ENCODE data around the gene MYL3.
"Not testable (repeated sequence)": the region's sequence is repeated elsewhere in the genome, so short reads cannot be mapped to it uniquely, and the experiment has no call there.

MYL3 gene

GRCh38 chr3:46863261-46863782, at the start of gene MYL3:
TSS of gene MYL3 (minus strand) at chr3:46863444. CDS start at chr3:46863390, 54 bp downstream.
- no peak for DNase-seq (ENCODE audit: extremely low read depth in 1 of 2, low read depth in 1 of 2)

- no peak for DNase-seq (ENCODE audit: extremely low read depth in 1 of 2, low read depth in 1 of 2)
These were observed 49.7 kb upstream of the MYL3 start for GRCh38 chr3:46912986-46913385.

GRCh38 chr3:46910914-46911313, 47.7 kb upstream of the MYL3 start:
- DNase-seq (ENCODE audit: extremely low read depth in 1 of 2, low read depth in 1 of 2) = not testable (repeated sequence)

GRCh38 chr3:46910166-46910760, 47.0 kb upstream of the MYL3 start:
- DNase-seq (ENCODE audit: extremely low read depth in 1 of 2, low read depth in 1 of 2) = no peak

GRCh38 chr3:46909535-46910161, 46.4 kb upstream of the MYL3 start:
- peak; percentile 64 to 77 for DNase-seq (ENCODE audit: extremely low read depth in 1 of 2, low read depth in 1 of 2)

- DNase-seq (ENCODE audit: extremely low read depth in 1 of 2, low read depth in 1 of 2) = no peak
These were observed 45.8 kb upstream of the MYL3 start for GRCh38 chr3:46908986-46909534.

DNA sequence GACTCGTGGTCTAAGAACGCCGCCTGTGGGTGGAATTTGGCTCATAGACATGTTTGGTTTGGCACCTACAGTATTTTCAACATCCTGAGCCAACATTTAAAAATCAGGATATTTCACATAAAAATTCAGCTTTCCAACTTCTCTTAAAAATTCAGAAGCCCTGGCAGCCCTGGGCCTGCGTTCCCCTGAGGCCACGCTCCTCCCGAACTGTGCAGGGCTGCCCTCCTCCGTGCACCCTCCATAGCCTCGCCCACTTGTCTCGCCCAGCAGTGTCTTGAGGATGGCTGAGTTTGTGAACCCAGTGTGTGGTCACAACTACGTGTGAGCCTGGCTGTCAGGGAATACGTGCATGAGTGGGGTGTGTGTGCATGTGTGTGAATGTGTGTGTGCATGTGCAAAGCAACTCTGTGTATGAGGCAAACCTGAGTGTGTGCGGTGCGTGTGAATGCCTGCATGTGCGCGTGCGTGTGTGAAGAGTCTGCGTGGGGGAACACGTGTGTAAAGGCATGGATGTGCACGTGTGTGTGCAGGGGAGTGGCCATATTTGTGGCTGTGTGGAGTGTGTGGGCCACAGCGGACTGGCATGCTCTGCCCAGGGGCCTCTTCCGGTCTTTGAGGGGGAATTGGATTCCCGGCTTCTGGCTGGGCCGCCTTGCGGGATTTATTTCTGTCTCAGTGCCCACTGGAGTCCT, 45.2 kb upstream of the MYL3 start:
- no peak for DNase-seq (ENCODE audit: extremely low read depth in 1 of 2, low read depth in 1 of 2)

DNA sequence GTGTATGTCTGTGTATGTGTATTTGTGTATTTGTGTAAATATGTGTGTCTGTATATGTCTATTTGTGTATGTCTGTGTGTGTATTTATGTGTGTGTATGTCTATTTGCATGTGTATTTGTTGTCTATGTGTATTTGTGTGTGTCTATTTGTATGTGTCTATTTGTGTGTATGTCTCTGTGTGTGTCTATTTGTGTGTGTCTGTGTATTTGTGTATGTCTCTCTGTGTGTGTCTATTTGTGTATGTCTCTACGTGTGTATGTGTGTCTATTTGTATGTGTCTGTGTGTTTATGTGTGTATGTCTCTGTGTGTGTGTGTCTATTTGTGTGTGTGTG, 44.7 kb upstream of the MYL3 start:
- DNase-seq (ENCODE audit: extremely low read depth in 1 of 2, low read depth in 1 of 2) = no peak

DNA sequence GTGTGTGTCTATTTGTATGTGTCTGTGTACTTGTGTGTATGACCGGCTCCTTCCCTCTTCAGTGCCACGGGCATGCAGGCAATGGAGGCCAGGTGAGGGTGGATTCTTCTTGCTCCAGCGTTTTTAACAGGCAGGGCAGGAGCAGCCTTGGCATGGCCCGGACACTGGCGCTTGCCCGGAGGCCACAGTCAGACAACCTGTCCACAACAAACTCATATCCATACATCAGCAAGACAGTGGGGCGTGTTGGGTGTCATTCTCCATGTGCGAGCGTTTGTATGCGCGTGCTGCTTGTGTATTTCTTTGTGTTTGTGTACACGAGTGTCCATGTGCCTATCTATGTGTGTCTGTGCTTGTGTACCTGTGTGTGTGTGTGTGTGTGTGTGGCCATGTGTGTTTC, 44.0 kb upstream of the MYL3 start:
- no peak for DNase-seq (ENCODE audit: extremely low read depth in 1 of 2, low read depth in 1 of 2)

GRCh38 chr3:46906471-46907058, 43.3 kb upstream of the MYL3 start:
- no peak for DNase-seq (ENCODE audit: extremely low read depth in 1 of 2, low read depth in 1 of 2)

- DNase-seq (ENCODE audit: extremely low read depth in 1 of 2, low read depth in 1 of 2) = no peak
These were observed 42.6 kb upstream of the MYL3 start for GRCh38 chr3:46905661-46906451.

GRCh38 chr3:46905213-46905560, 41.9 kb upstream of the MYL3 start:
- no peak for DNase-seq (ENCODE audit: extremely low read depth in 1 of 2, low read depth in 1 of 2)

- no peak for DNase-seq (ENCODE audit: extremely low read depth in 1 of 2, low read depth in 1 of 2)
These were observed 41.3 kb upstream of the MYL3 start for GRCh38 chr3:46904303-46905212.

DNA sequence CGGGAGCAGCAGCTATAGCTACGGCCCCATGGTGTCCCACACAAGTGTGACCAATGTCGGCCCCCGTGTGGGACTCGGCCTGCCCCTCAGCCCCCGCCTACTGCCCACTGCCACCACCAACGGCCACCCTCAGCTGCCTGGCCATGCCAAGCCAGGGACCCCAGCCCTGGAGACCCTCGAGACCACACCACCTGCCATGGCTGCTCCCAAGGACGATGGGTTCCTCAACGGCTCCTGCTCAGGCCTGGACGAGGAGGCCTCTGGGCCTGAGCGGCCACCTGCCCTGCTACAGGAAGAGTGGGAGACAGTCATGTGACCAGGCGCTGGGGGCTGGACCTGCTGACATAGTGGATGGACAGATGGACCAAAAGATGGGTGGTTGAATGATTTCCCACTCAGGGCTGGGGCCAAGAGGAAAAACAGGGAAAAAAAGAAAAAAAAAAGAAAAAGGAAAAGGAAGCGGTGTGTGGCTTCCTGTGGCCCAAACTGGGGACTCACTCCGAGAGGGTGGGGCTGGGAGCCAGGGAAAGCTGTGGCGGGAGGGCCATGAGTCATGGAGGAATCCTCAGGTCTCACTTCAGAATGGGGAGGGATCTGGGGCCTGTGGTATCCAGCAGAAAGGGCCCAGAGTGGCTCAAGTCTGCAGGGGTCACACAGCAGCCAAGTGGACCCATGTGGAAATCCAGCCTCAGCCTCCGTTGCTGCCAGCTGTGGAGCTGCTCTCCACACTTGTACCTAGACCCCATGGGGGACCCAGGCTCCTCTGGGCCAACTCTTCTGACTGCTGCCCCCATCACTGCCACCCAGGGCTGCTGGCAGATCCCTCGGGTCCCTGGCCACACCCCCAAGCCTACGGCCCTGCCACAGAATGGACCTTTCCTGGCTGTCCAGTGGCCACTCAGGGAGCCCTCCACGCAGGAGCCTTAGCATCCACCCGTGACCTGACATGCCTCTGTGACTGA, 40.4 kb upstream of the MYL3 start:
- DNase-seq (ENCODE audit: extremely low read depth in 1 of 2, low read depth in 1 of 2) = no peak

DNA sequence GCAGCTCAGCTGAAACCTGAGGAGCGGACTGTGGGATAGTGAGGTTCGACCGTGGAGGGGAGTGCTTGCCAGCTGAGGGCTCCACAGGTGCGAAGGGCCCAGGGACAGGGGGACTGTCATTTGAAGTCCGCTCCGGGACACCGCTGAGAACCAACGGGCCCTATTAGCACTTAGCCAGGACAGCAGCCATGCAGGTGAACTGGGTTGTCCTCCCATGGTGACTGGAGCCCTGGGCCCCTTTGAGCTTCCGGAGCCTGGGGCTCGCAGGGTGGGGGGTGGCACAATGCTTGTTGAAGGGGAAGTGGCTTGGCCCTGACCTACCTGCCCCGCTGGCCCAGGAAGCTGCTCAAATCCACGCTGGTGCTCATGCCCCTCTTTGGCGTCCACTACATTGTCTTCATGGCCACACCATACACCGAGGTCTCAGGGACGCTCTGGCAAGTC, 39.0 kb upstream of the MYL3 start:
- no peak for DNase-seq (ENCODE audit: extremely low read depth in 1 of 2, low read depth in 1 of 2)

- no peak for DNase-seq (ENCODE audit: extremely low read depth in 1 of 2, low read depth in 1 of 2)
These were observed 38.4 kb upstream of the MYL3 start for GRCh38 chr3:46901591-46902187.

DNA sequence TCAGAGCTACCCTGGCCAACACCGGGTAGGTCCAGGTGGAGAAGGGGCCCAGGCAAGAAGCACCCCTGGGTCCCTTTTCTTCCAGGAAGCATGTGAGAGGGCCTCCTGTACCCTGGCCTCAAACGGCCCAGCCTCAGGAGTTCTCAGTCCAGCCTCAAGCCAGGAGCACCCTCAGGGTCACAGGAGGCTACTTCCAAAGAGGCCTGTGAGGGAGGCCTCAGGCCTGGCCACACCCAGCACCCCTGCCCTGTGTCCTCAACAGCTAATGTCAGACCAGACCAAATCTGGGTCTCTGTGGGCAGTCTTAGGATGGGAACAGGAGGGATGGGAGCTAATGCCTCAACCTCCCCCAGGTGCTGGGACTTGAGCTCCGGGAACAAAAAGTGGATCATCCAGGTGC, 37.8 kb upstream of the MYL3 start:
- DNase-seq (ENCODE audit: extremely low read depth in 1 of 2, low read depth in 1 of 2) = no peak

DNA sequence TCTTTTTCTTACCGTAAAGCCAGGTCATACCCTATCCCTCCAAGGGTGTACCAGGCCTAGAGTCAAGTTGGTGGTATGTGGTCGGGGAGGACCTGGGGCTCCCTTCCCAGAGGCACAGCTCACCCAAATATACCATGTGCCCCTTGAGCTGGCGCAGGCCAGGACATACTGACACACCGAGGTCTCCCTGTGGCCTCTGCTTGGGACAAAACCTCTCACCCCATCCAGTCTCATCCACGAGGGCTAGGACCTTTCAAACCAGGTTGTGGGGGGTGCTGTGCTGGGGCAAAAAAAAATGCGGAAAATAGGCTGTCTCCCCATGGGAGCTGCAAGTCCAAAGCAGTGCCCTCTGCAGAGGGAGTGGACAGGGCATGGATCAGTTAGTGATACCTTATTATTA, 37.1 kb upstream of the MYL3 start:
- no peak for DNase-seq (ENCODE audit: extremely low read depth in 1 of 2, low read depth in 1 of 2)
